MM.1S (cell line): ENCODE data around the gene GNL2.

Experiments used
- CTCF ChIP-seq: fragments of 300-600 bp; sonication (generic); IDR thresholded peaks from 2 replicates; pipeline ENCODE4 v1.5.1; 2016; ENCODE audit warnings: antibody characterized with exemption, low read length, mixed read lengths
- EZH2 ChIP-seq: fragments of 300-600 bp; sonication (generic); optimal IDR thresholded peaks from 2 replicates; pipeline ENCODE3; 2017; ENCODE audit warnings: low read depth, mild to moderate bottlenecking, antibody characterized with exemption, low read length, mixed read lengths

- TF ChIP-seq EZH2, result no peak
- no peak for TF ChIP-seq CTCF
These were observed 30.8 kb downstream of the GNL2 start for GRCh38 chr1:37564892-37565291.
